Measurements from ENCODE around the gene GPER1.

DNA sequence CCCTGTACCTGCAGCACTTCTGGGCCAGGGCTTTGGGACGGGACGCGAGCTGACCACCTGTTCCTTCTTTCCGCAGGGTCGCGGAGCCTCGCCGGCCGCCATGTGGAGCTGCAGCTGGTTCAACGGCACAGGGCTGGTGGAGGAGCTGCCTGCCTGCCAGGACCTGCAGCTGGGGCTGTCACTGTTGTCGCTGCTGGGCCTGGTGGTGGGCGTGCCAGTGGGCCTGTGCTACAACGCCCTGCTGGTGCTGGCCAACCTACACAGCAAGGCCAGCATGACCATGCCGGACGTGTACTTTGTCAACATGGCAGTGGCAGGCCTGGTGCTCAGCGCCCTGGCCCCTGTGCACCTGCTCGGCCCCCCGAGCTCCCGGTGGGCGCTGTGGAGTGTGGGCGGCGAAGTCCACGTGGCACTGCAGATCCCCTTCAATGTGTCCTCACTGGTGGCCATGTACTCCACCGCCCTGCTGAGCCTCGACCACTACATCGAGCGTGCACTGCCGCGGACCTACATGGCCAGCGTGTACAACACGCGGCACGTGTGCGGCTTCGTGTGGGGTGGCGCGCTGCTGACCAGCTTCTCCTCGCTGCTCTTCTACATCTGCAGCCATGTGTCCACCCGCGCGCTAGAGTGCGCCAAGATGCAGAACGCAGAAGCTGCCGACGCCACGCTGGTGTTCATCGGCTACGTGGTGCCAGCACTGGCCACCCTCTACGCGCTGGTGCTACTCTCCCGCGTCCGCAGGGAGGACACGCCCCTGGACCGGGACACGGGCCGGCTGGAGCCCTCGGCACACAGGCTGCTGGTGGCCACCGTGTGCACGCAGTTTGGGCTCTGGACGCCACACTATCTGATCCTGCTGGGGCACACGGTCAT is 30.3 kb upstream of the GPER1 start:
- TF ChIP-seq, protein P1, sequence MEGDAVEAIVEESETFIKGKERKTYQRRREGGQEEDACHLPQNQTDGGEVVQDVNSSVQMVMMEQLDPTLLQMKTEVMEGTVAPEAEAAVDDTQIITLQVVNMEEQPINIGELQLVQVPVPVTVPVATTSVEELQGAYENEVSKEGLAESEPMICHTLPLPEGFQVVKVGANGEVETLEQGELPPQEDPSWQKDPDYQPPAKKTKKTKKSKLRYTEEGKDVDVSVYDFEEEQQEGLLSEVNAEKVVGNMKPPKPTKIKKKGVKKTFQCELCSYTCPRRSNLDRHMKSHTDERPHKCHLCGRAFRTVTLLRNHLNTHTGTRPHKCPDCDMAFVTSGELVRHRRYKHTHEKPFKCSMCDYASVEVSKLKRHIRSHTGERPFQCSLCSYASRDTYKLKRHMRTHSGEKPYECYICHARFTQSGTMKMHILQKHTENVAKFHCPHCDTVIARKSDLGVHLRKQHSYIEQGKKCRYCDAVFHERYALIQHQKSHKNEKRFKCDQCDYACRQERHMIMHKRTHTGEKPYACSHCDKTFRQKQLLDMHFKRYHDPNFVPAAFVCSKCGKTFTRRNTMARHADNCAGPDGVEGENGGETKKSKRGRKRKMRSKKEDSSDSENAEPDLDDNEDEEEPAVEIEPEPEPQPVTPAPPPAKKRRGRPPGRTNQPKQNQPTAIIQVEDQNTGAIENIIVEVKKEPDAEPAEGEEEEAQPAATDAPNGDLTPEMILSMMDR (IDR thresholded peaks at IDR 0.05; ENCODE audit: insufficient read depth, low read length, poor library complexity, severe bottlenecking) = no peak
- TF ChIP-seq EZH2phosphoT487 (conservative IDR thresholded peaks at IDR 0.05; ENCODE audit: low read length) = no peak

Measured in SU-DHL-6 (cell line).